CD4-positive, alpha-beta T cell treated with Interleukin-21 for 1 hour (primary cell): Measurements from ENCODE around the gene EOGT.

ENCODE experiments used
- DNase-seq: peaks from one replicate; pipeline ENCODE4 v3.0.0-alpha.2; 2020

The EOGT gene

GRCh38 chr3:69013253-69014021 is at the start of gene EOGT:
Gene EOGT (minus strand): TSS chr3:69013684. CDS start chr3:69009846, 3,838 bp downstream.
- DNase-seq = peak; percentile 85

- no peak for DNase-seq
Observed at GRCh38 chr3:69059688-69060087, 46.2 kb upstream of the EOGT start.

- DNase-seq = no peak
Observed at GRCh38 chr3:69058947-69059224, 45.4 kb upstream of the EOGT start.

DNA sequence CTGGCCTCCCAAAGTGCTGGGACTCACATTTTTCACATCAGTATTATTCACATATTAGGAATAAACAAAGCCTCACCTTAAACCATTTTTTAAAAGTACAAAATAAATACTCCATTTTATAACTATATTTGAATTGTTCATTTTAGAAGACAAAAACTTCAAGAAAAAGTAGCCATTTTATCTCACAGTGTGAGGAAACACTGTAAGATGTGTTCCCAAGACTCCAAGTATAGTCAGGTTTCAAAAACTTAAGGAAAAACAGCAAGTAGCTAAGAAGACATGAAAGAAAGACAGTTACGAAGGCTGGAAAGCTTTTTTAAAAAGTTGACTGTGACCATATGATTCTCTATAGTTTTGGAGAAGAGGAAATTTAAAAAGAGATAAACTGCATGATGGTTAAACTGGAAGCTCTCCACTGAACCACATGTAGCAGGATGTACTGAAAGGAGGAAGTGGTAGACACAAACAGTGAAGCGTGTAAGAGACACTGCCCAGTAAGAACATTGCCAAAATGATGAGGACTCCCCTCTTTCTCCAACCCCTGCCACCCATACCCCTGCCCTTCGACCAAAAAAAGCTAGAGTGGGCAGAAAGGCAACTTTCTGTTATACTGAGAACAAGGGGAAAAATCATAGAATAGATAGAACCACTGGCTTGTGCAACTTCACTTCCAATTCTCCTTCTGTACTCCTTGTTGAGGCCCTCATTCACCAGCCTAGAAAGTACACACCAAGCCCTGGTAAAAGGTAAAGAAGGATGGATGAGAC is 44.9 kb upstream of the EOGT start:
- DNase-seq = peak; percentile 48

DNA sequence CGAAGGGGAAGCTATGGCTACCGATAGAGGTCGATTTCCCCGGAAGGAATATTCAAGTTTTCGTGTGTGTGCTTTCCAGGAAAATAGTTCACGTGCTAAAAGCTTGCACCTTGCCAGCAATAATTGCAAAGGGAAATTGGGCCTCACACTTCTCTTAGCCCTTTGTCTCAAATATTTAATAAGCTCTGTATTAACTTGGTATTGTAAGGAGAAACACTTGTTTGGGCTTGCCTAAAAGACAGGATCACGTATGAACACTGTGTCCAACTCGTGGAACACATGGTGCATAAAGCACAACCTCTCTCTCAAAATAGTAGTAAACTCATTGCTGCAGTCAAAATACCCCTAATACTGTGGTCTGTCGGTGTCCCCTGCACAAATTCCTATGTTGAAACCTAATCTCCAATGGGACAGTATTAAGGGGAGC is 39.0 kb upstream of the EOGT start:
- DNase-seq = no peak

- DNase-seq = peak; percentile 98
Observed at GRCh38 chr3:69051756-69052471, 38.4 kb upstream of the EOGT start, which contains the start of gene TMF1. Gene TMF1 (minus strand): TSS chr3:69052333. CDS start chr3:69052086, 247 bp downstream.

GRCh38 chr3:69048990-69049389 is 35.5 kb upstream of the EOGT start:
- DNase-seq = no peak

DNA sequence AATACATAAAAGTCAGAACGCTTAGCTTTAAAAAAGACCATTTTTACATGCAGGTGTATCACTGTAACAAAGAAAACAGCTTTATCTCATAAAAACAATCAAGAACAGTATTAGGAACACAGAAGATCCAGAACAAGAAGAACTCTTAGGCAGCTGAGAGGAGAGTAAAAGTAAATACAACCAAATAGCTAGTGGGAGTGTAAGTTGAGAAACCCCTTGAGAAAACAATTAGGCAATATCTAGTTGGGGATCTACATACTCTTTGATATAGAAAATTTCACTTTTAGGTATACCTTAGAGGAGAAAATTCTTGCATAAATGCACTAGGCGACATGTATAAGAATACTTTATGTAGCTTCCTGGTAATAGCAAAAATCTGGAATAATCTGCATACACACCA is 31.1 kb upstream of the EOGT start:
- DNase-seq = no peak

- no peak for DNase-seq
Observed at GRCh38 chr3:69033470-69033869, 20.0 kb upstream of the EOGT start.

DNA sequence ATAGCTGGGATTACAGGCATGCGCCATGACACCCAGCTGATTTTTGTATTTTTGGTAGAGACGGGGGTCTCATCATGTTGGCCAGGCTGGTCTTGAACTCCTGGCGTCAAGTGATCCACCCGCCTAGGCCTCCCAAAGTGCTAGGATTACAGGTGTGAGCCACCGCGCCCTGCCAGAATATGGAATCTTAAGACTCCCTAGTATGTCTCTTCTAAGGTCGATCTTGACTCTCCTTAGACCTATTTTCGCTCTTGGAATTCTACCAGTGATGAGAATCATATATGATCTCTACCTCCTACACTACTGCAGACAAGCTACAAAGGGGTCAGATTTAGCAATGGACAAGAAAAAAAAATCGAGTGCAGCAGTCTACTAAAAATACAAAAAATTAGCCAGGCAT is 19.3 kb upstream of the EOGT start:
- no peak for DNase-seq

GRCh38 chr3:69032142-69032541 is 18.7 kb upstream of the EOGT start:
- DNase-seq = no peak

DNA sequence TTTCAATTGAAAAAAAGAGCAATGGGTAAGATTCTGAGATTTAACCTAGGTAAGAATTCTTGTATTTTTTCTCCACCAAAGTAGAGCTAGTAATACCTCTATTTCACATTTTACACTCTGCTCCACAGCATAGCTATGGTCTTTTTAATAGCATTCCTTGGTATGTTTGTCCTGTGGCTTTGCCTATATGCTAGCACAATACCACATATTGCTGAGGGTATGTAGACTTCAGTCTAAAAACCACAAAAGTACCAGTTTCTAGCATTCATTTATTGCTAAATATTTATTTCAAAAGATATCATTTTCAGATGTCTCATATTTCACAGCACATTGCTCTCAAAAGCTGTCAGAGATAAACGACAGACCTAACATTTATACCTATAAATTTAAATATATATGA is 18.2 kb upstream of the EOGT start:
- DNase-seq = no peak

GRCh38 chr3:69020857-69021256 is 7.4 kb upstream of the EOGT start:
- DNase-seq = no peak

DNA sequence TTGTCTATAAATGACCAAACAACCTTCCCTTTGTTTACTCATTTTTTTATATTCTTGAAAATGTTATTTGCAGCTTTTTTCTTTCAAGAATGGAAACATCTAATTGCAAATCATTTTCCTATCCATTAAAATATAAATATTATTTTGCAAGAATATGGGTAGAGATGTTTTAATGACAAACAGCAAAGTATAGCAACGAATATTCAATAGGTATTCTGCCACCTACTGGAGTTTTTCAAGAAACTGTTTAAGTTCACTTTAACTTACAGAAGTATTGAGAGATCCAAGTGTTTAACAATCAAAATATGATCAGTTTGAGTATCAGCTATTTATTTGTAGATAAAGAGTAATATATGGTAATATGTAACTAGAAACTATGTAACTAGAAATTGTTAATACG is 6.9 kb upstream of the EOGT start:
- DNase-seq = peak; percentile 7

GRCh38 chr3:69016901-69017300 is 3.4 kb upstream of the EOGT start:
- no peak for DNase-seq

DNA sequence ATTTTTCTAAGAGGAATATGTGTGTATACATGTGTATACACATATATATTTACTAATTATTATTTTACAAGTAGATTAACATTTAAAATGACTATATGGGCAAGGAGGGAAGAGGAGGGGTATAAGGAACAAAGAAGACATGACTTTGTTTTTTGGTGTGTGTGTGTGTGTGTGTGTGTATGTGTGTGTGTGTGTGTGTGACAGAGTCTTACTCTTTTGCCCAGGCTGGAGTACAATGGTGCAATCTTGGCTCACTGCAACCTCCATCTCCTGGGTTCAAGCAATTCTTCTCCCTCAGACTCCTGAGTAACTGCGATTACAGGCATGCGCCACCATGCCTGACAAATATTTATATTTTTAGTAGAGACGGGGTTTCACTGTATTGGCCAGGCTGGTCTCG is 2.6 kb upstream of the EOGT start:
- no peak for DNase-seq

DNA sequence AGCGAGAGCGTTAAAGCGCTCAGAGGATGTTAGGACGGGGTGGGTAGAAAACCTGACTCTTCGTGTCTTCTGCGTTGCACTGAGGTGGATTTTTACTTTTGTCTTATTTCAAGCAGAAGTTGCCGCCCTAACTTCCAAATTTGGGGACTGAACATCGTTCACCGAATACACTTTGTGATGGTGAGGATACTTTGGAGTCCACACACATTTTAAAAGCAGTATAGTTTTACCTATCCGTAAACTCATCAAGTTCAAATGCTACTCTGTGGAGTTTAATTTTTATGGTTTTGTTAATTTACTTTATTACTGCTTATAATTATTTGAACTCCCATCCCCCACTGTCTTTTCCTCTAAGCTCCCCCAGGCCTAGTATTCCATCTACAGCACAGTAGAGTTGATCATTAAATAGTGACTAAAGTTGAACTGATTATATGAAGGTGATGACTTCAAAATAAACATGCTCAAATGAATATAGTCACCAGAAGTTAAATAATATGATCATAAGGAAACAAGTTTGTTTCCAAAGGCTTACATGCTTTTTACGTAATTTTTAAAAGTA is 617 bp upstream of the EOGT start:
- no peak for DNase-seq

DNA sequence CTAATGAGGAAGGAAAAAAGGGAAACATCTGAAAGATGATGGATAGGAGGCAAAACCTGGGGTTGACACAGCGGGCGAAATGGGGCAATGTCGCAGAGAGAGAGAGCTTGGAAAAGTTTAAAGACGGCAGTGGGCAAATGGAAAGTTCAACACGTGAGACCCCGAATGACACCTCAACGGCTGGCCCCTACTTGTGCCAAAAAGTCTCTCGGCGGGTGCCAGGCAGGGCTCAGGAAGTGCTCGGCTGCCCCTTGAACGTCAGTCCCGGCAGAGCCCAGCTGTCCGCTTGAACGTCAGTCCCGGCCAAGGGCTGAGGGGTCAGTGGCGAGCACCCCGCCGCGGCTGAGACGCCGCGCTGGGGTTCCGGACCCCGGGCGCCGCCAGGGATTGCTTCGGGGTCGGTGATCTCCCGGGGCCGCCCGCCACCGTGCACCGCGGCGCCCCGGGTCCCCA is 658 bp downstream of the EOGT start:
- DNase-seq = peak; percentile 37

DNA sequence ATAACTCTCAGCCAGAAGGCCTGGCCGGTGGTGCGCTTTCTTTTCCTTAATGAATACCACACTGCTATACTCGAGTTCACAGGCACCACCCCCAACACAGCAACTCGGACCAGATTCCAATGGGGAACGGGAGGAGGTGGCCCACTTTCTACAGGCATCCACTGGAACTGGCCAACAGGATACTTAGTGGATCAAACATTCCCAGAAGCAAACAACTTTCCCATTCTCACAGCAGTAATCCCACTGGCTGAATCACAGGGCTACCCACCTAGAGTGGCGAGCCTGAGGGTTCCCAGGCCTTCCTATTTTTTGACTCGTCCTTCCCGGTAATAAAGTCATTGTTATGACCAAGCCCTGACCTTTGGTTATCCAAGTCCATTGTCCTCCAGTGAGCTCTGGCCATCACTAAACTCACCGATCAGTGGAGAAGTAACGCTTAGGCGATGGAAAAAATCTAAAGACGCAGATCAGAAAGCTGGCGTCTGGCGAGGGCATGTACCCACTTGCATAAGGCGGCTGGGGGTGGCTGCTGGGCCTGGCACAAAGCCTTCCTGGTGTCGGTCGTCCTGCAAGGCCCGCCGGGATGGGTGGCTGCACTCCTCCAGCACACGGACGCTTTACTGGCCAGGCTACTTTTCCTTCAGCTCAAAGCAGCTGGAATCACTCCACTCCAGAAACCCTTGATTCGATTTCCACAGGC is 1.2 kb downstream of the EOGT start:
- DNase-seq = no peak

- no peak for DNase-seq
Observed at GRCh38 chr3:69011096-69011730, 2.3 kb downstream of the EOGT start.

- no peak for DNase-seq
Observed at GRCh38 chr3:69009559-69010410, 3.7 kb downstream of the EOGT start.
